Tongue (tissue), 2 donors: ENCODE data around the gene VPS39. TPM values are rescaled to one million over a fixed set of nuclear protein-coding genes. Genes with fewer than 3 reads are reported as not detected.

Experiments used
- DNase-seq: peaks from one replicate; pipeline ENCODE4 v3.0.0-alpha.2; 2015
- total RNA-seq: library from RNA; depleted of rRNA; stranded (reverse); fragments of >200 nt; gene quantifications from one replicate; pipeline ENCODE4 v1.2.3, GENCODE V29; 2014

VPS39 gene
- total RNA-seq, 1 donor from 2014 or later: 36.1 TPM

- DNase-seq: no peak
Observed at GRCh38 chr15:42157981-42158765, 49.9 kb downstream of the VPS39 start.

DNA sequence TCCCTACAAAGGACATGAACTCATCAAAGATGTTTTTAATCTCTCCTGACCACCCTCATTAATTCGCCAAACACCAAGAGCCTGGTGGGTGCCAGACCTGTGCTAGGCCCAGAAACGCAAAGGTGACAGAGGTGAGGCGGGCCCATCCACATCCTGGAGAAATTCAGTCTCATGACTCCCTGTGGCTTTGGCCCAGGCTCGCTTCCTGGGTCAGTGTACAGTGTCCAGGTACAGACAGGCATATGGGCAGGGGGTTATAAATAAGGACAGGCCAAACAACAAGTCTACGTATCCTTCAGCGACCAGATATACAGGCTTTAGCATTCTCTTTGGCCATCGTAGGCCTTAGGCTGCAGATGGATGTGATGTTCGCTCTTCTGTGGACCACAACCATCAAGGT, 50.7 kb downstream of the VPS39 start:
- no peak for DNase-seq

- DNase-seq: no peak
Observed at GRCh38 chr15:42156243-42156922, 51.7 kb downstream of the VPS39 start, which contains the start of gene PLA2G4F. TSS of gene PLA2G4F (minus strand) at chr15:42156636. CDS start at chr15:42156549, 87 bp downstream.

DNA sequence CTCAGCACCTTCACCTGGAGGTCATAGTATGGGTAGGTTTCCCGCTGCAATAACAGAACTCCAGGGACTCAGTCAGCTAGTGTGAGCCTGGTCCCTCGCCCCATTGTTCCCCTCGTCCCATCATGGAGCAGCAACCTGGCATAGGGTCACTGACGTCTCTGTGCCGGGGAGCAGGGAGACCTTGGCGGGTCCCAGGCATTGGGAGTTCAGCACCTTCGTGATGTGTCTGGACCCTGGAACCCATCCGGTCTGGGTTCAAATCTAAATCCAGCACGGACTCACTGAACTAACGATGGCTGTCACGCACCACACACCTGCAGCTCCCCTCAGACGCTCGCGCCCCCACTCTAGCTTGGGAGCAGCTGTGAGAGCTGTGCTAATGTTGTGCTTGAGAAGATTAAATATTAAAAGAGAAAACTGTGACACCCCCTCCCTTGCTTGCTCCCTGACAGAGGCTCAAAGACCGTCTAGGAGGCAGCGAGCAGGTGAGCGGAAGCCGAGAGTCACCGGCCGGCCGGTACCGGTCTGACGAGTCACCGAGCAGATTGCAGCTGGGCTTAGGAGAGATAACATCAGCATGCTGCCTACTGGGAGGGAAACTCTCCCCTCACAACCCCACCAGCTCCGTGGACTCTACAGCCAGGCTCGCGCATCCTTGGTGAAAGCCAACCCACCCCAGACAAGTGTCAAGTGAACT, 52.4 kb downstream of the VPS39 start:
- DNase-seq: no peak

- no peak for DNase-seq
Observed at GRCh38 chr15:42154956-42155355, 53.1 kb downstream of the VPS39 start.

DNA sequence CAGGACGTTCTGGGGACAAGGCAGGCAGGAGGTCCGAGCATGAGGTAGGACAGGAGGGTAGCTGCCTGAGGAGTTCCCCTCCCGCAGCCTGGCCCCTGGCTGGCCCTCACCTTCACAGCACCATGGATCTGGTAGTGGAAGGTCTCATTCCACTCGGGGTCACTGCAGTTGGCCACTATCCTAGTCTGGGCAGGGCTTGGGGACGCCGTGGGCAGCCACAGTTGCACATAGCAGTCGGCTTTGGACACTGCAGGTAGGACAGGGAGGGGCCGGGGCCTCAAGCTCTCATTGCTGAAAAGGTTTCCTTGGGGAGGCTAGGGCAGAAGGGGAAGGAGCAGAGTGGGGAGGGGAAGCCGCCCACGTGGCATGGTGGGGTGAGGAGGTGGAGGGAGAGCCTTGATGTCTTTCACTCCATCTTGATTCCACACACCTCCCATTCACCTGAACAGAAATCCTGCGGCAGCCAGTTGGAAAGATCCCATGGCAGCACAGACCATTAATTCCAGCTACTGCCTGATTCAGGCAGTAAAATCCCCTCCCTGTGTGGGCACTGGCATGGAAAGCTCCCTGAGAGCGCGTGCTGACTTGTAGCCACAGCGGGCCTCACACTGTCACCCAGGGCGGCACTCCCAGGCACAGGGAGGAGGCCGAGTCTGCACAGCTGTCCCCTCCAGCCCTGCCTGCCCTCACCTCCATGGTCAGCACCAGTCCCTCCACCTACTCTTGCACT, 53.7 kb downstream of the VPS39 start:
- DNase-seq: no peak

DNA sequence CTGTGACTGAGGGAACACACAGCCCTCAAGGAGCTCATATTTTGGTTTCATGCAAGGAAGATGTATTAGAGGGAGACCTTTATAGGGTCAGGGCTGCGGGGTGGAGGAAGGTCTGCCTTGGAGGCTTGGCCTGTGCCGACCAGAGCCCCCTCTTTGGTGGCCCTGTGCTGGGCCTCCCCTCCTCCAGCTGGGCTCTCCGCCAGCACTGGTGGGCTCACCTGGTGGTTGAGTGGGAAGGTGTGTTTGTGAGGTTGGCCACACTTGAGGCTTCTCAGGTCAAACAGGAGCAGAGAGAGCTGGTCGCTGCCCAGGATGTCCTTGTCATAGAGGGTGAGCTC, 54.3 kb downstream of the VPS39 start:
- no peak for DNase-seq

GRCh38 chr15:42152921-42153698, 55.0 kb downstream of the VPS39 start:
- no peak for DNase-seq

DNA sequence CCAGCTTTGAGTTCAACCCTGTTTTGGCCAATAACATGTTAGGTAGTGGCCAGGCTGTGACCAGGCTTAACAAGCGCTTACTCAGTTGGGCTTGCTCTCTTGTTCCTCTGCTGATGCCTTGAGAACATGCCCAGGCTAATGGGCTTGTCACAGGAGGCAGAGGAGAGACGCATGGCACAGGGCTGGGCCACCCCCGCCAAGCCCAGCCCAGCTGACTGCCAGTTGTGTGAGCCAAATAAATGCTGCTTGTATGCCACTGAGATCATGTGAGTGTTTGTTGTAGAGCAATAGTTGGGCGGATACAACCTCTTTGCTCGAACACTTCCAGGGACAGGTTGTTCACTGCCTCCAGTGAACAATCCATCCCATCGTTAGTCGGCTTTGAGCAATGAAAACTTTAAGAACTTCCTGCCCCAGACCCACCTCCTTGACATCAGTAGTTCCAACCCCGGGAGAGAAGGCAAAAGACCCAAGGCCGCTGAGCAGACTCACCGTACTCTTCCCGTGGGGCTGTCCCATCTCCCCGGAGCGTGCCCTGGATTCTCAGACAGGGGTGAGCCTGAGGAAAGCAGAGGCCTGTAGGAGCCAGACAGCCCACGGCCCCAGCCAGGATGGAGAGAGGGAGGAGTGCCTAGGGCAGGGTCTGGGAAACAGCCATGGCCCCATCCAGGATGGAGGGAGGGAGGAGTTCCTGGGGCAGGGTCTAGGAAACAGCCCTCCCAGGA, 55.7 kb downstream of the VPS39 start:
- peak; percentile 50 for DNase-seq

- DNase-seq: peak; percentile 38
Observed at GRCh38 chr15:42151736-42152135, 56.4 kb downstream of the VPS39 start.

DNA sequence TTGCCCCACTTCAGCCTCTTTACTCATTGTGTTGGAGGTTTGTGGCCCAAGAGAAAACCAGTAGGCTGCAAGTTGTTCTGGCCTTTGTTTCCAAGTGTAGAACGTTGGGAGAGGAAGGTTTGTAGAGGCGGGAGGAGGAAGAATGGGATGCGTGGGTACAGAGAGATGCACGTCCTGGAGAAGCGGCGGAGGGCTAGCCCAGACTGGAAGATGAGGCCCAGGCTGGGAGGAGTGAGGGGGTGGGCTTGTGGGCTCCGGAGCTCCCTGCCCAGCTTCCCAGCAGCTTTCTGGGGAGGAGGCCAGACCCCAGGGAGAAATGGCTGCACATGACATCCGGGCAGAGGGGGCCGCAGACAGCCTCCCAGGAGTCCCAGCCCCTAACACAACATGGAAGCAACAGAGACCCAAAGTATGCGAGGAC, 57.0 kb downstream of the VPS39 start:
- DNase-seq: no peak

GRCh38 chr15:42150219-42150970, 57.7 kb downstream of the VPS39 start:
- DNase-seq: no peak

GRCh38 chr15:42149493-42150218, 58.4 kb downstream of the VPS39 start:
- no peak for DNase-seq

- DNase-seq: no peak
Observed at GRCh38 chr15:42148808-42149492, 59.2 kb downstream of the VPS39 start.

GRCh38 chr15:42147431-42147735, 60.7 kb downstream of the VPS39 start:
- DNase-seq: no peak

DNA sequence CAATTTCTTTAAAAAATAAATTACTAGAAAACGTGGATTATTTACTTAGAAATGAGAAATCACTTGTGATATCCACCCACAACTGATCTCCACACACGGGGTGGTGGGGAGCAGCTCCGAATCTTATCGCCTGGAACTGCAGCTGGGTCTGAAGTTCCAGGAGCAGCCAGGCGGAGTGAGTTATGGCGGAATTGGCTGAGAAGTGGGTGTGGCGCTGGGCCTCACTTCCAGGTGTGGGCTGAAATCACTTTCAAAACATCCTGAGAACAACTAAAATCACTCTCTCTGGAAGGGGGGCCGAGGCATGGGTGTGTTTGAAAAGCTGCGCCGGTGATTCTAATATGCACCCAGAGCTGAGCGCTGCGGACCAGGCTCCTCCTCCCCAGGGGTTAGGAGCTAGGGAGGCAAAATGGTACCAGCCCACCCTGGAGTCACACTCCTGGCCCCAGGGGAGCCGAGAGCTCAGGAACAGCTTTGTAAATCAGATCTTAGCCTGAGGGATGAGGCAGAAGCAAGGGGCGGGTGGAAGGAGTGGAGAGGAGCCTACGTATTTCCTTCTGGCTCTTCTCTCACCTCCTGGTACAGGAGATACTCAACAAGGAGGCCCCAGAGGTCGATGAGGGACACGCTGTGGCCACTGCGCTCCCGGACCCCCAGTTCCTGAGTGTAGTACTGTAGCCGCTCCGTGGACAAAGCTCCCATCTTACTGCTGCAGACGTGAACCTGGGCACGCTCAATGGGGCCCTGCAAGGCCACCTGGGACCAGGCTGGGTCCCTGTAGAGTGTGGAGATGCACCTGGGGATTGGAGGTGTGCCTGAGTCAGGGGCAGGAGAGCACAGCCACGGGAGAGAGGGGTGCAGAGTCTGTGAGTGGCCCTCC, 61.3 kb downstream of the VPS39 start:
- DNase-seq: no peak

GRCh38 chr15:42145546-42146455, 62.3 kb downstream of the VPS39 start:
- DNase-seq: no peak
